ENCODE results near the gene OTC. TPM values are rescaled to one million over a fixed set of nuclear protein-coding genes. Genes with fewer than 3 reads are reported as not detected.

Gene OTC
- total RNA-seq, 2 experiments from 2014 or later = not detected

DNA sequence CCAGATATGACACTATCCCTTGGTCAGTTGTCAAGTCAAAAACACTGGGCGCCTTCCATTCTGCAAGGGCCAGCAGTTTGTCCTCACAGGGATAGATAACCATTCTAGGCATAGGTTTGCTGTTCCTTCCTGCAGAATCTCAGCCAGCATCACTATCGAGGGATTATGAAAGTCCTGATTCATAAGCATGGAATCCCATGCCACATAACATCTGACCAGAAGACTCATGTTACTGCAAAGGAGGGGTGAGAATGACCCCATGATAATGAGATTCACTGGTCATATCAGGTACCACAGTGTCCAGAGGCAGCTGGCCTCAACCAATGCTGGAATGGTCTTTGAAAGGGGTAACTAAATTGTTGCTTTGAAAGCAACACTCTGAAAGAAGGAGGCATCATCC, 84.7 kb downstream of the OTC start:
- no TSS peak for BruUV-seq (replicated peaks)

DNA sequence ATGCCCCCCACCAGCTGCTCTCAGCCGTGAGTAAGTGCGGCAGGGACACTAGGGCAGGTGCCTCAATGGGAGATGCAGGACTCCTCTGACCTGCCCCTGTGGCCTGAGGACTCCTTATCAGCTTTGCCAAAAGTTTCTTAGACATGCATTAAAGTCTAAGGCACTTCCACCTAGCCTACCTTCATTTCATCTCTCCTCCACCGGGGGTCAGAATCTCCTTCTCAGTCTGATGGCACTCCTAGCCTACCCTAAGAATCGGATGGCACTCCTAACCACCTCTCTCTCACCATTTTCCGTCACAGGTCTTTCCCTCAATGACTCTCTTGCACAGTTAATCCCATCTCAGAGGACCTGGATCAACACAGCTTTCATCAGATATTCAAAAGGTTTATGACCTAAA, 85.9 kb downstream of the OTC start:
- Histone ChIP-seq H2AFZ (ENCODE audit: low read length) (no peak overlapping the region), H3K27ac (ENCODE audit: low read depth, low read length, poor library complexity, severe bottlenecking) (no peak overlapping the region), H4K20me1 (ENCODE audit: insufficient read depth, low read length) (no peaks in the 10 kb centered on the region), H3K36me3 (ENCODE audit: insufficient read depth, low read length) (no peaks in the 10 kb centered on the region), H3K79me2 (ENCODE audit: insufficient read depth, low read depth, low read length) (no peaks in the 10 kb centered on the region), H3K4me2 (ENCODE audit: low read length) (no peak overlapping the region), H3K9me3 (ENCODE audit: low read length) (no peaks in the 10 kb centered on the region), H3K4me3 (ENCODE audit: low read depth, low read length, poor library complexity, severe bottlenecking) (no peak overlapping the region), H3K4me1 (ENCODE audit: insufficient read depth, low read length, poor library complexity, severe bottlenecking) (no peaks in the 10 kb centered on the region), H3K9me2 (ENCODE audit: insufficient read depth, low read length) (no peaks in the 10 kb centered on the region)
- intact Hi-C loops (cut with micrococcal nuclease; ENCODE audit: unreplicated experiment) = no loop called here
- no TSS peak for BruUV-seq (replicated peaks)
- DNase-seq (ENCODE audit: low spot score) = no peak
- POLR2A ChIA-PET = no interaction called here
- CTCF ChIA-PET (ENCODE audit: unreplicated experiment) = no interaction called here
- no peak for TF ChIP-seq EZH2phosphoT487 (IDR thresholded peaks at IDR 0.05; ENCODE audit: borderline replicate concordance, low read depth, low read length)
- TF ChIP-seq, protein P1, sequence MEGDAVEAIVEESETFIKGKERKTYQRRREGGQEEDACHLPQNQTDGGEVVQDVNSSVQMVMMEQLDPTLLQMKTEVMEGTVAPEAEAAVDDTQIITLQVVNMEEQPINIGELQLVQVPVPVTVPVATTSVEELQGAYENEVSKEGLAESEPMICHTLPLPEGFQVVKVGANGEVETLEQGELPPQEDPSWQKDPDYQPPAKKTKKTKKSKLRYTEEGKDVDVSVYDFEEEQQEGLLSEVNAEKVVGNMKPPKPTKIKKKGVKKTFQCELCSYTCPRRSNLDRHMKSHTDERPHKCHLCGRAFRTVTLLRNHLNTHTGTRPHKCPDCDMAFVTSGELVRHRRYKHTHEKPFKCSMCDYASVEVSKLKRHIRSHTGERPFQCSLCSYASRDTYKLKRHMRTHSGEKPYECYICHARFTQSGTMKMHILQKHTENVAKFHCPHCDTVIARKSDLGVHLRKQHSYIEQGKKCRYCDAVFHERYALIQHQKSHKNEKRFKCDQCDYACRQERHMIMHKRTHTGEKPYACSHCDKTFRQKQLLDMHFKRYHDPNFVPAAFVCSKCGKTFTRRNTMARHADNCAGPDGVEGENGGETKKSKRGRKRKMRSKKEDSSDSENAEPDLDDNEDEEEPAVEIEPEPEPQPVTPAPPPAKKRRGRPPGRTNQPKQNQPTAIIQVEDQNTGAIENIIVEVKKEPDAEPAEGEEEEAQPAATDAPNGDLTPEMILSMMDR (conservative IDR thresholded peaks at IDR 0.05; ENCODE audit: low read length) = no peak

More for the DNA sequence above, 84.7 kb downstream of the OTC start:
- intact Hi-C loops (cut with micrococcal nuclease; ENCODE audit: unreplicated experiment) = no loop called here
- no peak overlapping the region for H3K4me3 ChIP-seq (ENCODE audit: low read depth, low read length, poor library complexity, severe bottlenecking)
- H3K4me1 ChIP-seq (ENCODE audit: insufficient read depth, low read length, poor library complexity, severe bottlenecking) = no peaks in the 10 kb centered on the region
- H3K9me2 ChIP-seq (ENCODE audit: insufficient read depth, low read length) = no peaks in the 10 kb centered on the region
- no peak for TF ChIP-seq EZH2phosphoT487 (IDR thresholded peaks at IDR 0.05; ENCODE audit: borderline replicate concordance, low read depth, low read length)
- TF ChIP-seq, protein P1 (conservative IDR thresholded peaks at IDR 0.05; ENCODE audit: low read length) = no peak
- H3K27ac ChIP-seq (ENCODE audit: low read depth, low read length, poor library complexity, severe bottlenecking) = no peak overlapping the region
- no peak for DNase-seq (ENCODE audit: low spot score)
- H3K9me3 ChIP-seq (ENCODE audit: low read length) = no peaks in the 10 kb centered on the region
- POLR2A ChIA-PET = no interaction called here
- no peaks in the 10 kb centered on the region for H4K20me1 ChIP-seq (ENCODE audit: insufficient read depth, low read length)
- H2AFZ ChIP-seq (ENCODE audit: low read length) = no peak overlapping the region
- no peaks in the 10 kb centered on the region for H3K79me2 ChIP-seq (ENCODE audit: insufficient read depth, low read depth, low read length)
- H3K36me3 ChIP-seq (ENCODE audit: insufficient read depth, low read length) = no peaks in the 10 kb centered on the region
- H3K4me2 ChIP-seq (ENCODE audit: low read length) = no peak overlapping the region
- CTCF ChIA-PET (ENCODE audit: unreplicated experiment) = no interaction called here

DNA sequence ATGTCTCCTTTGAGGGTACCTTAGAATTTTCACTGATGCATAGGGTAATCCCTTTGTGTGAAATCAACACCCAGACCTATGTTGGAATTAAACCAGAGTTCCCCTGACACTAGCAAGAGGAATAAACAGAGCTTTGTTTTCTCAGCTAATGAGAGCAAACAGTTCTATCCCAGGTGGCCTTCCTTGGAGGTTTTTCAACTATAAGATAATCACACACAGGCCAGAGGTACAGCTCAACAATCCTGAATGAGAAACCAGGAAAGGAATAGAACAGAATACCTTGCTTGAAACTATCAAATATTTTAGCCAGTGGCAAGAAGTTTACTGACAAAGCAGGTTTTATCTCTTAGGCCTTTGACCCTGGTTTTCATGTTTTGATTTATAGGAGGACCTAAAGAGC, 100.2 kb downstream of the OTC start:
- Histone ChIP-seq H3K79me2 (ENCODE audit: insufficient read depth, low read depth, low read length) (no peaks in the 10 kb centered on the region), H3K4me2 (ENCODE audit: low read length) (no peak overlapping the region), H3K9me2 (ENCODE audit: insufficient read depth, low read length) (no peaks in the 10 kb centered on the region), H3K9me3 (ENCODE audit: low read length) (no peaks in the 10 kb centered on the region), H3K36me3 (ENCODE audit: insufficient read depth, low read length) (no peaks in the 10 kb centered on the region), H3K4me1 (ENCODE audit: insufficient read depth, low read length, poor library complexity, severe bottlenecking) (no peaks in the 10 kb centered on the region), H2AFZ (ENCODE audit: low read length) (no peak overlapping the region), H3K27ac (ENCODE audit: low read depth, low read length, poor library complexity, severe bottlenecking) (no peak overlapping the region), H3K4me3 (ENCODE audit: low read depth, low read length, poor library complexity, severe bottlenecking) (no peak overlapping the region), H4K20me1 (ENCODE audit: insufficient read depth, low read length) (no peaks in the 10 kb centered on the region)
- no peak for DNase-seq (ENCODE audit: low spot score)
- intact Hi-C loops (cut with micrococcal nuclease; ENCODE audit: unreplicated experiment) = no loop called here
- no TSS peak for BruUV-seq (replicated peaks)
- no peak for TF ChIP-seq EZH2phosphoT487 (IDR thresholded peaks at IDR 0.05; ENCODE audit: borderline replicate concordance, low read depth, low read length)
- TF ChIP-seq, protein P1 (conservative IDR thresholded peaks at IDR 0.05; ENCODE audit: low read length) = no peak
- POLR2A ChIA-PET = no interaction called here
- CTCF ChIA-PET (ENCODE audit: unreplicated experiment) = no interaction called here

Data from OCI-LY7 (cell line).